HG02798 (cell line): ENCODE results near the gene FAS.

Source experiments
- ATAC-seq: cut with Tn5 transposase; IDR thresholded peaks from one replicate; pipeline ENCODE4 v1.9.1; 2021; ENCODE audit warnings: mild to moderate bottlenecking; ENCODE audit not compliant: unreplicated experiment, poor library complexity

FAS gene

GRCh38 chr10:88968391-88968790, 22.2 kb upstream of the FAS start:
- ATAC-seq: no peak

DNA sequence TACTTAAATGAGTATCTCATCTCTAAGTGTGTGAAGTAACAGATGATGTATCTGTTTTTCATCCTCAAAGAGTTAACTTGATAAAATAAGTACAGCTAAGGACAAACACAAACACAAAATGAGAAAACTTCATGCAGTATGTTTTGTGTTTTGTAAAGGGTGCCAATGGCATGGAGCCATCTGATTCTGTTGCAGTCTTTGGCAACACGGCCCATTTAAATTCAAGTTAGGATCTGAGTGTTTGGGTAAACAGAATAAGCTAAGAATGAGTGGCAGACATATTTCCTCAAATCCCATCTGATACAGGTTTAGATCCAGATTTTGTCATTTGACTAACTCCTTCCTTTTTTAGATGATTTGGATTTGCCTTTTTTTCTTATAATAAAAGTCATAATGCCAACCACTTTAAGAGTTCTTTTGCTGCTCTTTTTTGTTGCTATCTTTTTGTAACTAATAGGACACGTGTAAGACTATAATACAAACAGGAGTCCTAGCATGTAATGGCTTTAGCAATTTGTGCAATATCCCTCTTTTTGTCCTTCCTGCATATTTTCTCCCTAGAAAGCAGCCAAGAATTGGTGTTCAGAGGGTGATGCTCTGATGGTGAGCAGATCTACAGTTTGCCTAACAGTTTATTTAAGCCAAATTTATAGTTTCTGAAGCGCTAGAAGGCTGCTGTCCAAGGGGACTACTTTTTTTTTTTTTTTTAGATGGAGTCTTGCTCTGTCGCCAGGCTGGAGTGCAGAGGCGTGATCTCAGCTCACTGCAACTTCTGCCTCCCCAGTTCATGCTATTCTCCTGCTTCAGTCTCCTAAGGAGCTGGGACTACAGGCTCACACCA, 19.2 kb upstream of the FAS start:
- ATAC-seq: no peak

- ATAC-seq: no peak
Observed at GRCh38 chr10:88974012-88974411, 16.6 kb upstream of the FAS start.

GRCh38 chr10:88974446-88975376, 15.9 kb upstream of the FAS start:
- ATAC-seq: no peak

DNA sequence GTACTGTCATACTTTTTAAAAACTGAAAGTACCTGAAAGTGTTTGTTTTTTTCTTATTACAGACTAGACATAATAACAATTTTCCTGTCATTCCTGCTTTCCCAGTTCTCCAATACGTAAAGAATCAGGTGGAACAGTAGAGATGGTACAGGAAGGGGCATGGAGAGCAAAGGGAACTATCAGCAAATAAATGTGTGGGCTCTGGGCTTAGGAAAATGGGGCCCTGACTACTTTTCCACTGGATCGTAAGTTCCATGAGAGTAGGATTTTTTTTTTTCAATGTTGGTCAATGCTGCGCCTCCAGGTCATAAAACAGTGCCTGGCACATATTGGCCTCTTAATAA, 15.2 kb upstream of the FAS start:
- ATAC-seq: no peak

GRCh38 chr10:88978463-88978862, 12.1 kb upstream of the FAS start:
- ATAC-seq: no peak

GRCh38 chr10:88979153-88979562, 11.4 kb upstream of the FAS start:
- no peak for ATAC-seq

DNA sequence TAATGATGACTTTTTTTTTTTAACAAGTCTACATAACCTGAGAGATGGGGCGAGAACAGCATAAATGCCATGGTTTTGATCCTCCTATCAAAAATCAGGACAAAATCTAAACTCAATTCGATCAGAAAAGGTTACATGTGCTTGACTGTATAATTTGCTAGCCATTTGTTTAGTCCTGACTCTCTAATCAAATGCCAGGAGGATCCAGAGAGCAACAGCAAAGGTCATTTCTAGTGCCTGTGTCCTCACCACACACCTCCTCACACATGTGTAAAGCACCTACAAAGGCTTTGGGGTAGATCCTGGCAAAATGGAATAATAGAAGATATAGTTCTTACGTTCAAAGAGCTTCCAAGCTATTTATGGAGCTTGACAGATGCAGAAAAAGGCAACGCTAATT, 11.0 kb upstream of the FAS start:
- no peak for ATAC-seq

DNA sequence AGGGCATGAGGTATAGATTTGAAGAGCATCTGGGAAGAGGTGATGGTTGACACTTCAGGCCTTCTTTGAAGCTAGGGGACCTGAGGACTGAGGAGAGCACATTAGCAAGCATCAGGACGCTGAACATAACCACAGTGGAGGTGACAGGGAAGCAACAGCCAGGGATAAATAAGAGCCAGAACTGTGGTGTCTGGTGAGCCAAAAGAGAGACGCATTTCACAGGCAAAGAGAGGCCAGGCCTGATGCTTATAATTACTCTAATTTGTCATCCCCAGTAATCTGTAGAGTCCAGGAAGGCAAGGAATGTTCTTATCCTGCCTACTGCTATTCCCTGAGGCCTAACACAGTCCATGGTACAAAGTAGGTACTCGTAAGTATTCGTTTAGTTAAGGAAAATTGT, 10.4 kb upstream of the FAS start:
- no peak for ATAC-seq

DNA sequence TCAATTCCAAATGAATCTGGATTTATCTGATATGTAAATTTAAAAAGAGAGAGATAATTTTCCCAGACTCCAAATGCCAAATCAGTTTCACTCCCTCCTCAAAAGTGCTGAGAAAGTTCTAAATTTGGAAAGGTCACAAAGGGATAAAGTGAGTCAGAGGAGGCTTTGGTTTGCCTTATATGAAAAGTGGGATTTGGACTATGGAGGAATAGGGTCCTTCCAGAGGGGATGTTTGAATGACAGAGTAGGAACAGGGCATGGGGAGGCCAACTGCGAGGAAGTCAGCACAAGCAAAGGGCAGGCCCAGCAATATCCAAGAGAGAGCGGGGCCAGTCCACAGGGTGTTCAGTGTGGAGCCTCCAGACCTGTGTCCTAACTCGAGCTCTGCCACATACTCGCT, 9.8 kb upstream of the FAS start:
- ATAC-seq: no peak

DNA sequence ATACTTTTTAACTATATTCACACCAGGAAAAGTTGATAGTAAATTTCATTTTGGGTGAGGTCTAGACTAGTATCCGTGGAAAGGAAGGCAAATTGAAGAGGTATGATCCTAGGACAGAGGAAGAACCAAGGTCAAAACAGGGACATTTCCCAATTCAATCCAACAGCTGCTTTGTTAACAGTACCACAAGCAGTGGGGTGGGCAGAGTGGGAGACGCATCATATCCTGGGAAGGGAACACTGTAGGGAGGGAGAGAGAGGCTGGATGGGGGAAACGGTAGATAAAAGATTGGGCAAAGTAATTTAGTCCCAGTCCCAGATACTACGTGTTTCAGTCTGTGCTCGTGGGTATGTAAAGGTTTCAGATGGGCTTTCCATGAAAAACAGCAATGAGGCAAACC, 9.2 kb upstream of the FAS start:
- no peak for ATAC-seq

DNA sequence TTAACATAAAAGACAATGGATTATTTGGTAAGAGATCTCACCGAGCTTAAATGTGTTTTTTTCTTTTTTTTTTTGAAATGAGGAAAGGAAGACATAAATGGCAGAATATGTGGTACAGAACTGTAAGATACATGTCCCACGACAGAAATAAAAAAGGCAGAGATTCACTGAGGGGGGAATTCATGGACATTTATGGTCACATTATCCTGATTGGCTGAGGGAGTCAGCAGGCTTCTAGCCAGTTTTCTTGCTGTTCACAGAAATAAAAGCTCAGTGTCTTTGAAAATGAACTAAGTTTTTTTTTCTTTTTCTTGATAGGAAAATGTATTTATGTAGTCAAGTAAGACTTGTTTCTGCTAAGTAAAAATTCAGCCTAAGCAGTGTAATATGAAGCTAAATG, 8.2 kb upstream of the FAS start:
- no peak for ATAC-seq

GRCh38 chr10:88983206-88983605, 7.4 kb upstream of the FAS start:
- ATAC-seq: no peak

DNA sequence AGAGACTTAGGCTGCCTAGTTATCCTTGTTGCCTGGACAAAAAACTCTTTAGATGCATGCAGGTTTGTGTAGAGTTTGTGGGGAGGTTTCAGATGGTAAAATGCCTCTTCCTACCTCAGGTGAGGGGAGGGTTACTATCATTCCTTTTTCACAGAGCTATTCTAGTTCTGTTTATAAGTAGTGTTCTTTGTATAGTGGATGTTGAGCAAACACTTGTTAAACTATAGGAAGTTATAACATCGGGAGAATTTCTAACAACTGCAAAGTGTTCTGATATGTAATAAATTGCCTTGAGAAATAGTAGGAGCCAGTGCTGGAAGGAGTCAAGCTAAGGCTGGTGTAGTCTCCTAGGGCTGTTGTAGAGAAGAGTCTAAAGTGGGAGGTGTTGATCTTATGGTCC, 6.7 kb upstream of the FAS start:
- ATAC-seq: no peak

DNA sequence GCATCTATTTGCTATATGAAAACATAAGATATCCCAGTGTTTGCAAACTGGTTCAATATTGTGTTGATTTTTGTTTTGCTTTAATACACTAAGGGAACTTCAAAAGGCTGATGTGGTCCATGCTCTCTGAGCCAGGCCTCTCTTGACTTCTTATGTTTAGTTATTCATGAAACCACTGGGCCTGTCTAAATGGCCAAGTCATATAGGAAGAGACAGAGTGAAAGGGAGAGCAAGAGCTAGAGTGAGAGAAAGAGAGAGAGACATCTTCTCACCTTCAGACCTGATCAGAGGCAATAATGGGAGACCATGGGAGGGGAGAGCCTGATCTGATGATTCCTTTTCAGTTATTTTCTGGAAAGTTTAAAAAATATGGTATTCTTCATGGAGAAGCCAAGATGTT, 6.1 kb upstream of the FAS start:
- ATAC-seq: no peak

GRCh38 chr10:88986549-88987242, 3.9 kb upstream of the FAS start:
- no peak for ATAC-seq

DNA sequence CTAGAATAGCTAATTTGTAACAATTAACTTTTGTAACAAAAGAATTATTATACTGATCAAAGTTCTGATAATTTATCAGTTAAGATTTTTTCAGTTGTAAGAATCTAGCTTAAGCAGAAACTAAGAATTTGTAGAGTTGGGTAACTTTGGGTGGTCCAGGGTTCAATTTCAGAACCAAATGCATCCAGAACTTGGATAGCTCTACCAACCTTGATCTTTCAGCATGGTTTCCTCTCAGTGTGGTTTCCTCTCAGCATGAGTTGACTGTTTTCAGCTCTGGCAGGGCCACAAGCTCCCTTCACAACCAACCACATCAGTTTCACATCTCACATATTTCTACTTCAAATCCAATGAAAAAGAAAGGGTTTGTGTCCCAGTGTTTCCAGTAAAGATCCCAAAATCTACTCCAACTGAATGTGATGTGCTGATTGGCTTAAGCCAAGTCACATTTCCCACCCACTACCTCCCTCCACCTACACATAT, 3.3 kb upstream of the FAS start:
- ATAC-seq: no peak

DNA sequence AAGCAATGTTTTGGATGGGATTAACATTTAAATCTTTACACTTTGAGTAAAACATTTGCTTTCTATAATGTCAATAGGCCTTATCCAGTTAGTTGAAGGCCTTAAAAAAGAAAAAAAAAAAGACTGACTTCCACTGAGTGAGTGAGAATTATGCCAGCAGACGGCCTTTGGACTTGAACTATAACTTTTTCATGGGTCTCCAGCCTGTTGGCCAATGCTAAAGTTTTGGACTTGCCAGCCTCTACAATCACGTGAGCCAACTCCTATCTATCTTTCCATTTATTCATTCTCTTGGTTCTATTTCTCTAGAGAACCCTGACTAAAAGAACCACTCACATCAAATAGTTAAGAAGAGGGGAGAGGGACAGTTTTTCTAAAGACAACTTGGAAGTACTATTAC, 2.8 kb upstream of the FAS start:
- no peak for ATAC-seq

- no peak for ATAC-seq
Observed at GRCh38 chr10:88989423-88989822, 1.2 kb upstream of the FAS start.

- ATAC-seq: peak; percentile 2
Observed at GRCh38 chr10:88989824-88990383, 694 bp upstream of the FAS start.
